ENCODE data around the gene CENPL.

Gene CENPL

GRCh38 chr1:173856903-173857302 lies 32.2 kb upstream of the CENPL start:
- no peak overlapping the region for H3K4me3 ChIP-seq (ENCODE audit: low read depth, low read length)
- H3K27ac ChIP-seq (ENCODE audit: extremely low read depth, low read depth, low read length), result no peak overlapping the region
- ChIA-PET POLR2A (interaction anchor here (0.9 to 1.5 kb wide), 3 partner anchors 11 to 32 kb away, joined by 3 to 6 read pairs (median 4); partner anchors contain the start of genes CENPL, DARS2, GAS5 and ZBTB37), CTCF (no interaction called here)
- no peaks in the 10 kb centered on the region for H3K4me1 ChIP-seq (ENCODE audit: control insufficient read depth, insufficient read depth, low read length)
- no peaks in the 10 kb centered on the region for H3K9me3 ChIP-seq (ENCODE audit: control insufficient read depth, insufficient read depth, low read depth, low read length)
- TF ChIP-seq ZNF621 (tag by site-specific recombination; IDR thresholded peaks at IDR 0.05) (no peak), SALL2 (tag by site-specific recombination; IDR thresholded peaks at IDR 0.05; ENCODE audit: borderline replicate concordance) (no peak), ZNF585B (tag by site-specific recombination; IDR thresholded peaks at IDR 0.05) (no peak), ZNF366 (tag by site-specific recombination; conservative IDR thresholded peaks at IDR 0.05) (no peak), ZNF221 (tag by site-specific recombination; IDR thresholded peaks at IDR 0.05; ENCODE audit: borderline replicate concordance) (no peak), ZNF792 (tag by site-specific recombination; IDR thresholded peaks at IDR 0.05) (no peak), MYNN (tag by site-specific recombination; IDR thresholded peaks at IDR 0.05; ENCODE audit: borderline replicate concordance) (no peak), ZNF521 (tag by site-specific recombination; IDR thresholded peaks at IDR 0.05) (no peak), ZNF292 (tag by site-specific recombination; IDR thresholded peaks at IDR 0.05; ENCODE audit: borderline replicate concordance, low read depth) (no peak), REPIN1 (tag by site-specific recombination; IDR thresholded peaks at IDR 0.05; ENCODE audit: low read depth) (no peak), MZF1 (tag by site-specific recombination; IDR thresholded peaks at IDR 0.05; ENCODE audit: borderline replicate concordance) (no peak), ZNF132 (tag by site-specific recombination; IDR thresholded peaks at IDR 0.05; ENCODE audit: borderline replicate concordance) (no peak), HOXC10 (CRISPR knock-in tag; IDR thresholded peaks at IDR 0.05) (no peak), ZNF571 (tag by site-specific recombination; IDR thresholded peaks at IDR 0.05) (no peak), OSR2 (tag by site-specific recombination; IDR thresholded peaks at IDR 0.05) (no peak)
- TF ChIP-seq, protein P1, sequence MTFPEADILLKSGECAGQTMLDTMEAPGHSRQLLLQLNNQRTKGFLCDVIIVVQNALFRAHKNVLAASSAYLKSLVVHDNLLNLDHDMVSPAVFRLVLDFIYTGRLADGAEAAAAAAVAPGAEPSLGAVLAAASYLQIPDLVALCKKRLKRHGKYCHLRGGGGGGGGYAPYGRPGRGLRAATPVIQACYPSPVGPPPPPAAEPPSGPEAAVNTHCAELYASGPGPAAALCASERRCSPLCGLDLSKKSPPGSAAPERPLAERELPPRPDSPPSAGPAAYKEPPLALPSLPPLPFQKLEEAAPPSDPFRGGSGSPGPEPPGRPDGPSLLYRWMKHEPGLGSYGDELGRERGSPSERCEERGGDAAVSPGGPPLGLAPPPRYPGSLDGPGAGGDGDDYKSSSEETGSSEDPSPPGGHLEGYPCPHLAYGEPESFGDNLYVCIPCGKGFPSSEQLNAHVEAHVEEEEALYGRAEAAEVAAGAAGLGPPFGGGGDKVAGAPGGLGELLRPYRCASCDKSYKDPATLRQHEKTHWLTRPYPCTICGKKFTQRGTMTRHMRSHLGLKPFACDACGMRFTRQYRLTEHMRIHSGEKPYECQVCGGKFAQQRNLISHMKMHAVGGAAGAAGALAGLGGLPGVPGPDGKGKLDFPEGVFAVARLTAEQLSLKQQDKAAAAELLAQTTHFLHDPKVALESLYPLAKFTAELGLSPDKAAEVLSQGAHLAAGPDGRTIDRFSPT (tag by site-specific recombination; IDR thresholded peaks at IDR 0.05), result no peak
- TF ChIP-seq, protein P2, sequence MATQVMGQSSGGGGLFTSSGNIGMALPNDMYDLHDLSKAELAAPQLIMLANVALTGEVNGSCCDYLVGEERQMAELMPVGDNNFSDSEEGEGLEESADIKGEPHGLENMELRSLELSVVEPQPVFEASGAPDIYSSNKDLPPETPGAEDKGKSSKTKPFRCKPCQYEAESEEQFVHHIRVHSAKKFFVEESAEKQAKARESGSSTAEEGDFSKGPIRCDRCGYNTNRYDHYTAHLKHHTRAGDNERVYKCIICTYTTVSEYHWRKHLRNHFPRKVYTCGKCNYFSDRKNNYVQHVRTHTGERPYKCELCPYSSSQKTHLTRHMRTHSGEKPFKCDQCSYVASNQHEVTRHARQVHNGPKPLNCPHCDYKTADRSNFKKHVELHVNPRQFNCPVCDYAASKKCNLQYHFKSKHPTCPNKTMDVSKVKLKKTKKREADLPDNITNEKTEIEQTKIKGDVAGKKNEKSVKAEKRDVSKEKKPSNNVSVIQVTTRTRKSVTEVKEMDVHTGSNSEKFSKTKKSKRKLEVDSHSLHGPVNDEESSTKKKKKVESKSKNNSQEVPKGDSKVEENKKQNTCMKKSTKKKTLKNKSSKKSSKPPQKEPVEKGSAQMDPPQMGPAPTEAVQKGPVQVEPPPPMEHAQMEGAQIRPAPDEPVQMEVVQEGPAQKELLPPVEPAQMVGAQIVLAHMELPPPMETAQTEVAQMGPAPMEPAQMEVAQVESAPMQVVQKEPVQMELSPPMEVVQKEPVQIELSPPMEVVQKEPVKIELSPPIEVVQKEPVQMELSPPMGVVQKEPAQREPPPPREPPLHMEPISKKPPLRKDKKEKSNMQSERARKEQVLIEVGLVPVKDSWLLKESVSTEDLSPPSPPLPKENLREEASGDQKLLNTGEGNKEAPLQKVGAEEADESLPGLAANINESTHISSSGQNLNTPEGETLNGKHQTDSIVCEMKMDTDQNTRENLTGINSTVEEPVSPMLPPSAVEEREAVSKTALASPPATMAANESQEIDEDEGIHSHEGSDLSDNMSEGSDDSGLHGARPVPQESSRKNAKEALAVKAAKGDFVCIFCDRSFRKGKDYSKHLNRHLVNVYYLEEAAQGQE (tag by site-specific recombination; IDR thresholded peaks at IDR 0.05), result no peak
- peaks cover 30 to 81% of the 10 kb centered on the region in 2 experiments for H3K36me3 ChIP-seq (ENCODE audit: control insufficient read depth in 2 of 2, insufficient read depth in 1 of 2, low read length in 2 of 2)

- ChIA-PET CTCF (interaction anchor here (0.6 kb wide), 1 partner anchor 1593 kb away, joined by 3 read pairs; no protein-coding TSS in a partner anchor), POLR2A (interaction anchor here (0.9 to 1.5 kb wide), 2 partner anchors 12 to 31 kb away, joined by 3 to 4 read pairs; partner anchors contain the start of genes CENPL, DARS2 and ZBTB37)
- Histone ChIP-seq H3K27ac (ENCODE audit: extremely low read depth, low read depth, low read length) (no peak overlapping the region), H3K4me1 (ENCODE audit: control insufficient read depth, insufficient read depth, low read length) (no peaks in the 10 kb centered on the region), H3K9me3 (ENCODE audit: control insufficient read depth, insufficient read depth, low read depth, low read length) (no peaks in the 10 kb centered on the region), H3K36me3 (ENCODE audit: control insufficient read depth in 2 of 2, insufficient read depth in 1 of 2, low read length in 2 of 2) (peaks cover 37 to 86% of the 10 kb centered on the region in 2 experiments), H3K4me3 (ENCODE audit: low read depth, low read length) (no peak overlapping the region)
- TF ChIP-seq ZXDB (tag by site-specific recombination; IDR thresholded peaks at IDR 0.05) (no peak), ZNF138 (tag by site-specific recombination; IDR thresholded peaks at IDR 0.05; ENCODE audit: borderline replicate concordance) (no peak), ZNF184 (tag by site-specific recombination; IDR thresholded peaks at IDR 0.05) (no peak), ZNF274 (IDR thresholded peaks at IDR 0.05; ENCODE audit: low read length) (no peak), ZNF274 (tag by site-specific recombination; IDR thresholded peaks at IDR 0.05; ENCODE audit: borderline replicate concordance) (no peak), ZNF202 (tag by site-specific recombination; IDR thresholded peaks at IDR 0.05; ENCODE audit: borderline replicate concordance) (no peak), ZNF544 (tag by site-specific recombination; IDR thresholded peaks at IDR 0.05) (no peak), ZNF174 (tag by site-specific recombination; IDR thresholded peaks at IDR 0.05) (no peak), ZNF449 (tag by site-specific recombination; IDR thresholded peaks at IDR 0.05) (no peak), MZF1 (tag by site-specific recombination; IDR thresholded peaks at IDR 0.05; ENCODE audit: borderline replicate concordance) (no peak), SETDB1 (IDR thresholded peaks at IDR 0.05; ENCODE audit: insufficient read length, low read length) (no peak), ZNF776 (tag by site-specific recombination; IDR thresholded peaks at IDR 0.05; ENCODE audit: borderline replicate concordance) (no peak)
Observed at GRCh38 chr1:173856014-173856413, 31.3 kb upstream of the CENPL start.

Measured in HEK293 (cell line).